Kidney epithelial cell (primary cell): Measurements from ENCODE around the gene SPTBN4. TPM values are rescaled to one million over a fixed set of nuclear protein-coding genes. Genes with fewer than 3 reads are reported as not detected.

ENCODE experiments used
- DNase-seq: peaks from one replicate; pipeline ENCODE4 v3.0.0-alpha.2; 2010; ENCODE audit warnings: low read depth
- H3K27me3 ChIP-seq: 2 replicates; pipeline ENCODE4 v1.6.0; 2011; ENCODE audit warnings: low read length; ENCODE audit not compliant: control insufficient read depth, insufficient read depth
- H3K36me3 ChIP-seq: 2 replicates; pipeline ENCODE4 v1.5.1; 2011; ENCODE audit warnings: low read length; ENCODE audit not compliant: control insufficient read depth, insufficient read depth
- H3K4me3 ChIP-seq: 2 replicates; pipeline ENCODE4 v1.5.1; 2011; ENCODE audit warnings: low read depth, mild to moderate bottlenecking, control low read depth, low read length
- CTCF ChIP-seq: IDR thresholded peaks from 2 replicates; pipeline ENCODE4 v1.5.1; 2011; ENCODE audit warnings: mild to moderate bottlenecking, moderate library complexity, low read length, control low read depth, inconsistent platforms; ENCODE audit not compliant: insufficient read depth, poor library complexity, severe bottlenecking
- total RNA-seq: library from RNA; depleted of rRNA; stranded (reverse); fragments of >200 nt; gene quantifications from 2 replicates; pipeline ENCODE4 v1.2.3, GENCODE V29; 2015

Gene SPTBN4
- total RNA-seq, 1 donor from 2014 or later: 2.4 TPM

- no peak for DNase-seq
- H3K27me3 ChIP-seq: no peaks in the 10 kb centered on the region
- no peaks in the 10 kb centered on the region for H3K36me3 ChIP-seq
- no peak overlapping the region for H3K4me3 ChIP-seq
- TF ChIP-seq CTCF: no peak
These were observed 152.7 kb downstream of the SPTBN4 start for GRCh38 chr19:40619333-40620160.

- no peak for DNase-seq
- Histone ChIP-seq H3K27me3 (no peaks in the 10 kb centered on the region), H3K4me3 (no peak overlapping the region), H3K36me3 (no peaks in the 10 kb centered on the region)
- no peak for TF ChIP-seq CTCF
These were observed 153.3 kb downstream of the SPTBN4 start for GRCh38 chr19:40620161-40620485.

- no peak for TF ChIP-seq CTCF
- H3K27me3 ChIP-seq: no peaks in the 10 kb centered on the region
- H3K36me3 ChIP-seq: no peaks in the 10 kb centered on the region
- no peak for DNase-seq
- no peak overlapping the region for H3K4me3 ChIP-seq
These were observed 154.5 kb downstream of the SPTBN4 start for GRCh38 chr19:40621283-40621682.

GRCh38 chr19:40621966-40622772 lies 155.4 kb downstream of the SPTBN4 start:
- H3K36me3 ChIP-seq: no peaks in the 10 kb centered on the region
- H3K4me3 ChIP-seq: no peak overlapping the region
- no peaks in the 10 kb centered on the region for H3K27me3 ChIP-seq
- DNase-seq: no peak
- TF ChIP-seq CTCF: no peak

- TF ChIP-seq CTCF: no peak
- no peak for DNase-seq
- Histone ChIP-seq H3K36me3 (no peaks in the 10 kb centered on the region), H3K27me3 (no peaks in the 10 kb centered on the region), H3K4me3 (no peak overlapping the region)
These were observed 155.9 kb downstream of the SPTBN4 start for GRCh38 chr19:40622773-40623075.
